ENCODE results near the gene NBEAL1.

- TF ChIP-seq CTCF (IDR thresholded peaks at IDR 0.05), result no peak
- TF ChIP-seq POLR2A (IDR thresholded peaks at IDR 0.05), result no peak
These were observed 155.8 kb downstream of the NBEAL1 start for GRCh38 chr2:203170502-203170901.

All from esophagus squamous epithelium (tissue), 4 donors.